HepG2 (cell line): Measurements from ENCODE around the gene RUSC1. TPM values are rescaled to one million over a fixed set of nuclear protein-coding genes. Genes with fewer than 3 reads are reported as not detected.
A peak's percentile ranks its signal among the peaks of the same experiment; 100 is the strongest.

Source experiments
- AKNA ChIP-seq: sonication (generic); formaldehyde crosslinking; IDR thresholded peaks from 2 replicates; pipeline ENCODE4 v1.4.0; 2020; ENCODE audit warnings: missing genetic modification reagents, borderline replicate concordance
- ATF1 ChIP-seq: IDR thresholded peaks from 2 replicates; pipeline ENCODE4 v1.6.1; 2016; ENCODE audit warnings: mild to moderate bottlenecking, control low read depth
- BORCS8-MEF2B ChIP-seq: sonication (generic); formaldehyde crosslinking; IDR thresholded peaks from 2 replicates; pipeline ENCODE4 v1.8.0; 2022; ENCODE audit warnings: mild to moderate bottlenecking, missing genetic modification reagents
- DZIP1 ChIP-seq: sonication (generic); formaldehyde crosslinking; IDR thresholded peaks from 2 replicates; pipeline ENCODE4 v1.5.0; 2020; ENCODE audit warnings: mild to moderate bottlenecking, missing genetic modification reagents
- GABPB1 ChIP-seq: IDR thresholded peaks from 2 replicates; pipeline ENCODE4 v1.6.1; 2016; ENCODE audit warnings: mild to moderate bottlenecking, missing genetic modification reagents, moderate library complexity, missing compliant biosample characterization
- HDAC2 ChIP-seq: sonication (generic); formaldehyde crosslinking; IDR thresholded peaks from 2 replicates; pipeline ENCODE4 v1.4.0; 2020; ENCODE audit warnings: missing genetic modification reagents
- MAFG ChIP-seq: sonication (generic); formaldehyde crosslinking; IDR thresholded peaks from 2 replicates; pipeline ENCODE4 v1.5.1; 2020; ENCODE audit warnings: mild to moderate bottlenecking, missing genetic modification reagents
- NCOA1 ChIP-seq: sonication (generic); formaldehyde crosslinking; IDR thresholded peaks from 2 replicates; pipeline ENCODE4 v1.9.0; 2021; ENCODE audit warnings: missing genetic modification reagents
- RNF2 ChIP-seq: fragments of 450-650 bp; conservative IDR thresholded peaks from 2 replicates; pipeline ENCODE4 v1.6.1; 2016; ENCODE audit warnings: low read depth
- SNAPC4 ChIP-seq: sonication (generic); formaldehyde crosslinking; IDR thresholded peaks from 2 replicates; pipeline ENCODE4 v1.4.0; 2020; ENCODE audit warnings: mild to moderate bottlenecking, missing genetic modification reagents
- XRCC5 ChIP-seq: fragments of 200-400 bp; formaldehyde crosslinking; optimal IDR thresholded peaks from 2 replicates; pipeline ENCODE3; 2017; ENCODE audit warnings: mild to moderate bottlenecking, low read length
- ZNF691 ChIP-seq: sonication (generic); formaldehyde crosslinking; IDR thresholded peaks from 2 replicates; pipeline ENCODE4 v1.4.0; 2020; ENCODE audit warnings: missing genetic modification reagents, low read depth, mild to moderate bottlenecking, borderline replicate concordance
- ZNF703 ChIP-seq: sonication (generic); formaldehyde crosslinking; IDR thresholded peaks from 2 replicates; pipeline ENCODE4 v1.5.1; 2020; ENCODE audit warnings: missing genetic modification reagents, mild to moderate bottlenecking, moderate library complexity, borderline replicate concordance
- ZNF777 ChIP-seq: sonication (generic); formaldehyde crosslinking; IDR thresholded peaks from 2 replicates; pipeline ENCODE4 v1.4.0; 2020; ENCODE audit warnings: missing genetic modification reagents
- ZNF792 ChIP-seq: IDR thresholded peaks from 2 replicates; pipeline ENCODE4 v1.6.1; 2016
- polyA plus RNA-seq, 8 experiments: library from polyadenylated mRNA; depleted of rRNA in 3 of 8; stranded (reverse) in 7 of 8; unstranded in 1 of 8; fragments of >200 nt; fragmentation: Illumina TruSeq in 4 of 8; extraction: Trizol in 4 of 8; gene quantifications; 2 replicates each; pipeline versions ENCODE4 v1.2.1 to v1.2.3, GENCODE V29; 2011 to 2016; ENCODE audit warnings: low read depth in 4 of 8, missing spikeins in 1 of 8, mixed read lengths in 1 of 8; ENCODE audit not compliant: insufficient read depth in 1 of 8
- total RNA-seq, 5 experiments: library from RNA; depleted of rRNA; stranded (reverse); fragments of >200 nt; fragmentation: Illumina TruSeq; extraction: Trizol; gene quantifications; 2 replicates each; pipeline ENCODE4 v1.2.3, GENCODE V29; 2016; ENCODE audit warnings: low read depth in 1 of 5

RUSC1 gene
- total and polyA plus RNA-seq, 2 of the 13 experiments (the other 11 are each of a cell fraction or from before 2014, with no cell fraction given) = 18.7 to 20.4 TPM

GRCh38 chr1:155324037-155324716 lies 3.5 kb downstream of the RUSC1 start (continued):
- 0 out of 2 replicates have a peak, but pooled peaks have one; percentile 17 for TF ChIP-seq ZNF691 (CRISPR knock-in tag)
- TF ChIP-seq MAFG (CRISPR knock-in tag) = no peak
- TF ChIP-seq ZNF792 (CRISPR knock-in tag) = peak; percentile 13; the same call in 1 of the 2 replicates
- TF ChIP-seq ZNF777 (CRISPR knock-in tag) = peak; percentile 41; the same call in 1 of the 2 replicates
- TF ChIP-seq HDAC2 = peak; percentile 40
- TF ChIP-seq AKNA (CRISPR knock-in tag) = no peak
- TF ChIP-seq ATF1 (CRISPR knock-in tag) = no peak
- TF ChIP-seq NCOA1 (CRISPR knock-in tag) = no peak
- TF ChIP-seq DZIP1 (CRISPR knock-in tag) = no peak; the same call in 1 of the 2 replicates
- 0 out of 2 replicates have a peak, but pooled peaks have one; percentile 22 for TF ChIP-seq RNF2
- TF ChIP-seq SNAPC4 (CRISPR knock-in tag) = no peak; the same call in 1 of the 2 replicates
- peak; percentile 77; the same call in 1 of the 2 replicates for TF ChIP-seq GABPB1 (CRISPR knock-in tag)
- peak; percentile 19 for TF ChIP-seq XRCC5
- no peak for TF ChIP-seq ZNF703
- peak; percentile 27; the same call in 1 of the 2 replicates for TF ChIP-seq BORCS8-MEF2B (CRISPR knock-in tag)
